HT1080 (cell line): ENCODE results near the gene SMAP1. TPM values are rescaled to one million over a fixed set of nuclear protein-coding genes. Genes with fewer than 3 reads are reported as not detected.
A peak's percentile ranks its signal among the peaks of the same experiment; 100 is the strongest.

Experiments
- DNase-seq: peaks from one replicate; pipeline ENCODE4 v3.0.0-alpha.2; 2015; ENCODE audit warnings: low read depth
- total RNA-seq: library from RNA; depleted of rRNA; stranded (reverse); fragments of >200 nt; shearing (Covaris generic); gene quantifications from 2 replicates; pipeline ENCODE4 v1.2.3, GENCODE V29; 2014

The SMAP1 gene
- total RNA-seq, 1 experiment from 2014 or later, result 33.3 TPM

GRCh38 chr6:70680396-70680795 lies 12.7 kb downstream of the SMAP1 start:
- DNase-seq, result no peak

GRCh38 chr6:70684794-70685493 lies 17.3 kb downstream of the SMAP1 start:
- no peak for DNase-seq

GRCh38 chr6:70685494-70686180 lies 18.0 kb downstream of the SMAP1 start:
- DNase-seq, result no peak

- peak; percentile 29 for DNase-seq
These were observed 19.0 kb downstream of the SMAP1 start for GRCh38 chr6:70686548-70687133.

GRCh38 chr6:70693887-70694286 lies 26.2 kb downstream of the SMAP1 start:
- no peak for DNase-seq

- no peak for DNase-seq
These were observed 26.7 kb downstream of the SMAP1 start for GRCh38 chr6:70694371-70694770.

- DNase-seq, result no peak
These were observed 33.5 kb downstream of the SMAP1 start for GRCh38 chr6:70700922-70701876.

GRCh38 chr6:70705772-70706171 lies 38.1 kb downstream of the SMAP1 start:
- no peak for DNase-seq

GRCh38 chr6:70706491-70707123 lies 38.9 kb downstream of the SMAP1 start:
- DNase-seq, result peak; percentile 15

- DNase-seq, result no peak
These were observed 40.2 kb downstream of the SMAP1 start for GRCh38 chr6:70707893-70708292.

GRCh38 chr6:70708448-70708847 lies 40.8 kb downstream of the SMAP1 start:
- DNase-seq, result no peak

GRCh38 chr6:70709826-70710225 lies 42.1 kb downstream of the SMAP1 start:
- peak; percentile 58 for DNase-seq

- DNase-seq, result no peak
These were observed 47.1 kb downstream of the SMAP1 start for GRCh38 chr6:70714716-70715257.

GRCh38 chr6:70717038-70717801 lies 49.5 kb downstream of the SMAP1 start:
- DNase-seq, result no peak

- no peak for DNase-seq
These were observed 56.8 kb downstream of the SMAP1 start for GRCh38 chr6:70724524-70724923.

GRCh38 chr6:70725817-70726415 lies 58.2 kb downstream of the SMAP1 start:
- DNase-seq, result no peak

- DNase-seq, result no peak
These were observed 66.7 kb downstream of the SMAP1 start for GRCh38 chr6:70734381-70734780.

- DNase-seq, result no peak
These were observed 67.3 kb downstream of the SMAP1 start for GRCh38 chr6:70734979-70735378.

- no peak for DNase-seq
These were observed 67.8 kb downstream of the SMAP1 start for GRCh38 chr6:70735513-70735912.

GRCh38 chr6:70738028-70738427 lies 70.3 kb downstream of the SMAP1 start:
- DNase-seq, result no peak
